HepG2 (cell line): Measurements from ENCODE around the gene PARS2. TPM values are rescaled to one million over a fixed set of nuclear protein-coding genes. Genes with fewer than 3 reads are reported as not detected.

ENCODE experiments used
- BCL6 ChIP-seq: IDR thresholded peaks from 2 replicates; pipeline ENCODE4 v1.6.1; 2016; ENCODE audit warnings: missing genetic modification reagents, missing compliant biosample characterization
- CCDC6 ChIP-seq: sonication (generic); formaldehyde crosslinking; IDR thresholded peaks from 2 replicates; pipeline ENCODE4 v1.8.1; 2022; ENCODE audit warnings: mild to moderate bottlenecking, missing genetic modification reagents, moderate library complexity
- E2F2 ChIP-seq: sonication (generic); formaldehyde crosslinking; IDR thresholded peaks from 2 replicates; pipeline ENCODE4 v1.4.0; 2020; ENCODE audit warnings: missing genetic modification reagents, borderline replicate concordance
- GZF1 ChIP-seq: sonication (generic); formaldehyde crosslinking; IDR thresholded peaks from 2 replicates; pipeline ENCODE4 v1.5.1; 2020; ENCODE audit warnings: mild to moderate bottlenecking, missing genetic modification reagents
- MAFG ChIP-seq: sonication (generic); formaldehyde crosslinking; IDR thresholded peaks from 2 replicates; pipeline ENCODE4 v1.5.1; 2020; ENCODE audit warnings: mild to moderate bottlenecking, missing genetic modification reagents
- NCOR1 ChIP-seq: fragments of 200-600 bp; sonication (generic); IDR thresholded peaks from 2 replicates; pipeline ENCODE4 v1.7.0; 2017; ENCODE audit warnings: antibody characterized with exemption, low read length, borderline replicate concordance
- NFIC ChIP-seq: IDR thresholded peaks from 2 replicates; pipeline ENCODE4 v1.6.1; 2012; ENCODE audit warnings: mild to moderate bottlenecking, low read length, inconsistent platforms
- NFKB2 ChIP-seq: sonication (generic); formaldehyde crosslinking; IDR thresholded peaks from 2 replicates; pipeline ENCODE4 v1.4.0; 2020; ENCODE audit warnings: missing genetic modification reagents, borderline replicate concordance
- PATZ1 ChIP-seq: sonication (generic); formaldehyde crosslinking; IDR thresholded peaks from 2 replicates; pipeline ENCODE4 v1.4.0; 2020; ENCODE audit warnings: missing genetic modification reagents
- RARG ChIP-seq: sonication (generic); formaldehyde crosslinking; IDR thresholded peaks from 2 replicates; pipeline ENCODE4 v1.4.0; 2020; ENCODE audit warnings: low read depth, mild to moderate bottlenecking, missing genetic modification reagents
- SMYD3 ChIP-seq: sonication (generic); formaldehyde crosslinking; IDR thresholded peaks from 2 replicates; pipeline ENCODE4 v1.8.1; 2023; ENCODE audit warnings: mild to moderate bottlenecking, missing genetic modification reagents
- SOX5 ChIP-seq: IDR thresholded peaks from 2 replicates; pipeline ENCODE4 v1.6.1; 2016; ENCODE audit warnings: borderline replicate concordance
- TCF7L2 ChIP-seq: IDR thresholded peaks from 2 replicates; pipeline ENCODE4 v1.6.1; 2011; ENCODE audit warnings: mild to moderate bottlenecking, low read depth, low read length, moderate library complexity
- TFDP2 ChIP-seq: sonication (generic); formaldehyde crosslinking; IDR thresholded peaks from 2 replicates; pipeline ENCODE4 v1.4.0; 2020; ENCODE audit warnings: missing genetic modification reagents
- ZGPAT ChIP-seq: IDR thresholded peaks from 2 replicates; pipeline ENCODE4 v1.6.1; 2016; ENCODE audit warnings: mild to moderate bottlenecking
- ZNF260 ChIP-seq: sonication (generic); formaldehyde crosslinking; IDR thresholded peaks from 2 replicates; pipeline ENCODE4 v1.4.0; 2020; ENCODE audit warnings: missing genetic modification reagents, low read depth, mild to moderate bottlenecking, borderline replicate concordance
- ZNF431 ChIP-seq: sonication (generic); formaldehyde crosslinking; IDR thresholded peaks from 2 replicates; pipeline ENCODE4 v1.9.0; 2022; ENCODE audit warnings: missing genetic modification reagents, low read depth, mild to moderate bottlenecking, borderline replicate concordance
- ZNF724P ChIP-seq: sonication (generic); formaldehyde crosslinking; IDR thresholded peaks from 2 replicates; pipeline ENCODE4 v1.8.0; 2022; ENCODE audit warnings: missing genetic modification reagents, borderline replicate concordance
- ZSCAN25 ChIP-seq: sonication (generic); formaldehyde crosslinking; IDR thresholded peaks from 2 replicates; pipeline ENCODE4 v1.8.0; 2022; ENCODE audit warnings: mild to moderate bottlenecking, missing genetic modification reagents
- polyA plus RNA-seq, 8 experiments: library from polyadenylated mRNA; depleted of rRNA in 3 of 8; stranded (reverse) in 7 of 8; unstranded in 1 of 8; fragments of >200 nt; fragmentation: Illumina TruSeq in 4 of 8; extraction: Trizol in 4 of 8; gene quantifications; 2 replicates each; pipeline versions ENCODE4 v1.2.1 to v1.2.3, GENCODE V29; 2011 to 2016; ENCODE audit warnings: low read depth in 4 of 8, missing spikeins in 1 of 8, mixed read lengths in 1 of 8; ENCODE audit not compliant: insufficient read depth in 1 of 8
- total RNA-seq, 5 experiments: library from RNA; depleted of rRNA; stranded (reverse); fragments of >200 nt; fragmentation: Illumina TruSeq; extraction: Trizol; gene quantifications; 2 replicates each; pipeline ENCODE4 v1.2.3, GENCODE V29; 2016; ENCODE audit warnings: low read depth in 1 of 5
- TF ChIP-seq, protein P1 (sequence below): sonication (generic); formaldehyde crosslinking; IDR thresholded peaks from 2 replicates; pipeline ENCODE4; 2020; ENCODE audit warnings: missing genetic modification reagents, mild to moderate bottlenecking, borderline replicate concordance

PARS2 gene
- total and polyA plus RNA-seq, 2 of the 13 experiments (the other 11 are each of a cell fraction or from before 2014, with no cell fraction given), result 2.4 to 4.6 TPM

- TF ChIP-seq ZSCAN25 (CRISPR knock-in tag) (peak; percentile 43), SMYD3 (peak; percentile 84; the same call in 1 of the 2 replicates), TFDP2 (CRISPR knock-in tag) (peak; percentile 56), CCDC6 (CRISPR knock-in tag) (peak; percentile 88), NFKB2 (CRISPR knock-in tag) (peak; percentile 82; the same call in 1 of the 2 replicates), TCF7L2 (no peak), BCL6 (CRISPR knock-in tag) (peak; percentile 73), NFIC (no peak), ZNF431 (CRISPR knock-in tag) (no peak), PATZ1 (CRISPR knock-in tag) (peak; percentile 56; the same call in 1 of the 2 replicates), RARG (CRISPR knock-in tag) (no peak), MAFG (CRISPR knock-in tag) (no peak), ZNF260 (CRISPR knock-in tag) (no peak), GZF1 (CRISPR knock-in tag) (0 out of 2 replicates have a peak, but pooled peaks have one; percentile 26), E2F2 (CRISPR knock-in tag) (peak; percentile 65; the same call in 1 of the 2 replicates), ZGPAT (CRISPR knock-in tag) (peak; percentile 97), NCOR1 (no peak), SOX5 (CRISPR knock-in tag) (peak; percentile 32; the same call in 1 of the 2 replicates), ZNF724P (peak; percentile 78; the same call in 1 of the 2 replicates)
- TF ChIP-seq, protein P1, sequence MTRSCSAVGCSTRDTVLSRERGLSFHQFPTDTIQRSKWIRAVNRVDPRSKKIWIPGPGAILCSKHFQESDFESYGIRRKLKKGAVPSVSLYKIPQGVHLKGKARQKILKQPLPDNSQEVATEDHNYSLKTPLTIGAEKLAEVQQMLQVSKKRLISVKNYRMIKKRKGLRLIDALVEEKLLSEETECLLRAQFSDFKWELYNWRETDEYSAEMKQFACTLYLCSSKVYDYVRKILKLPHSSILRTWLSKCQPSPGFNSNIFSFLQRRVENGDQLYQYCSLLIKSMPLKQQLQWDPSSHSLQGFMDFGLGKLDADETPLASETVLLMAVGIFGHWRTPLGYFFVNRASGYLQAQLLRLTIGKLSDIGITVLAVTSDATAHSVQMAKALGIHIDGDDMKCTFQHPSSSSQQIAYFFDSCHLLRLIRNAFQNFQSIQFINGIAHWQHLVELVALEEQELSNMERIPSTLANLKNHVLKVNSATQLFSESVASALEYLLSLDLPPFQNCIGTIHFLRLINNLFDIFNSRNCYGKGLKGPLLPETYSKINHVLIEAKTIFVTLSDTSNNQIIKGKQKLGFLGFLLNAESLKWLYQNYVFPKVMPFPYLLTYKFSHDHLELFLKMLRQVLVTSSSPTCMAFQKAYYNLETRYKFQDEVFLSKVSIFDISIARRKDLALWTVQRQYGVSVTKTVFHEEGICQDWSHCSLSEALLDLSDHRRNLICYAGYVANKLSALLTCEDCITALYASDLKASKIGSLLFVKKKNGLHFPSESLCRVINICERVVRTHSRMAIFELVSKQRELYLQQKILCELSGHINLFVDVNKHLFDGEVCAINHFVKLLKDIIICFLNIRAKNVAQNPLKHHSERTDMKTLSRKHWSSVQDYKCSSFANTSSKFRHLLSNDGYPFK (CRISPR knock-in tag), result peak; percentile 89
Observed at GRCh38 chr1:54715493-54716298, 48.6 kb downstream of the PARS2 start, which contains the start of gene TTC4 (continued).
